HG03460 (cell line): ENCODE data around the gene EP300.
A peak's percentile ranks its signal among the peaks of the same experiment; 100 is the strongest.
"Not testable (repeated sequence)": the region's sequence is repeated elsewhere in the genome, so short reads cannot be mapped to it uniquely, and the experiment has no call there.

Experiments
- ATAC-seq: cut with Tn5 transposase; IDR thresholded peaks from one replicate; pipeline ENCODE4 v1.9.1; 2021; ENCODE audit not compliant: unreplicated experiment

EP300 gene

GRCh38 chr22:41146573-41146972 lies 54.2 kb downstream of the EP300 start:
- no peak for ATAC-seq

- ATAC-seq: no peak
These were observed 55.3 kb downstream of the EP300 start for GRCh38 chr22:41147722-41148121.

GRCh38 chr22:41152902-41153301 lies 60.5 kb downstream of the EP300 start:
- no peak for ATAC-seq

- no peak for ATAC-seq
These were observed 64.7 kb downstream of the EP300 start for GRCh38 chr22:41157083-41157482.

- no peak for ATAC-seq
These were observed 76.8 kb downstream of the EP300 start for GRCh38 chr22:41169157-41169556.

- no peak for ATAC-seq
These were observed 79.6 kb downstream of the EP300 start for GRCh38 chr22:41171996-41172395.

GRCh38 chr22:41175546-41175945 lies 83.2 kb downstream of the EP300 start:
- ATAC-seq: no peak

GRCh38 chr22:41177040-41177621 lies 84.7 kb downstream of the EP300 start:
- ATAC-seq: no peak

- no peak for ATAC-seq
These were observed 85.4 kb downstream of the EP300 start for GRCh38 chr22:41177622-41178424.

GRCh38 chr22:41178425-41178975 lies 86.1 kb downstream of the EP300 start:
- no peak for ATAC-seq

GRCh38 chr22:41180362-41180761 lies 88.0 kb downstream of the EP300 start:
- ATAC-seq: not testable (repeated sequence)

- no peak for ATAC-seq
These were observed 88.5 kb downstream of the EP300 start for GRCh38 chr22:41180926-41181325.

- no peak for ATAC-seq
These were observed 89.2 kb downstream of the EP300 start for GRCh38 chr22:41181349-41182241.

GRCh38 chr22:41184679-41185078 lies 92.3 kb downstream of the EP300 start:
- no peak for ATAC-seq

- ATAC-seq: no peak
These were observed 99.1 kb downstream of the EP300 start for GRCh38 chr22:41191467-41191866.

GRCh38 chr22:41193829-41194228 lies 101.4 kb downstream of the EP300 start:
- no peak for ATAC-seq

- peak; percentile 83 for ATAC-seq
These were observed 104.9 kb downstream of the EP300 start for GRCh38 chr22:41197038-41197972.

GRCh38 chr22:41198027-41198580 lies 105.7 kb downstream of the EP300 start:
- ATAC-seq: no peak

- ATAC-seq: no peak
These were observed 108.7 kb downstream of the EP300 start for GRCh38 chr22:41201141-41201540.

- ATAC-seq: no peak
These were observed 110.7 kb downstream of the EP300 start for GRCh38 chr22:41203118-41203517.
